Measurements from ENCODE around the gene TMEM167A. TPM values are rescaled to one million over a fixed set of nuclear protein-coding genes. Genes with fewer than 3 reads are reported as not detected.

TMEM167A gene
- total RNA-seq, 1 experiment from 2014 or later = 139 TPM

DNA sequence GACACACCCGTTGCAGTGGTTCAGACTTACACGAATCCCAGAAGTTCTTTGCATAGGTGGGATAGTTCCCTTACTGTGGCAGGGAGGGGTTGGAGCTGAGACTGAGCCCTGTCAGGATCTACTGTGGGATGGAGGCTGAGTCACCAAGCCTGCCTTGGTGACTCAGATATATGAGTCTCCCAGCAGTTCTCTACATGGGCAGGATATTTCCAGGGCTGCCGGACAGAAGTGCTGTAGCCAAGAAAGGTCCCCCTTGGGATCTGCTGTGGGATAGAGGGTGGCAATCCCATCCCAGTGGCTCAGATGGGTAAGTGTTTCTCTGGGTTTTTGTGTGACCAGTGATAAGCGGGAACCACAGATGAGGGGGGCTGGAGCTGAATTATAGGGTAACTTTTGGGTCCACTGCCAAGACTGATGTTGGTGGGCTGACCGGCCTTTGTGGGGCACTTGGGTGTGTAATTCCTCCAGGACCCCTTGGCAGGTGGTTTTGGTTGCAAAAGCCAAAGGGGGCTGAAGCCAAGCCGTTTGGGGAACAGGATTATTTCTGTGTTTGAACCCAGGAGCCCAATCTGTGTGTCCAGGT lies 18.9 kb upstream of the TMEM167A start:
- Histone ChIP-seq H2BK120ac (ENCODE audit: low read depth, low read length, poor library complexity, severe bottlenecking) (no peak overlapping the region), H3K4me2 (ENCODE audit: insufficient read depth, insufficient read length, low read length) (no peak overlapping the region), H4K8ac (replicated peaks; ENCODE audit: insufficient read length, low read depth, low read length) (no peak overlapping the region), H2BK15ac (ENCODE audit: low read depth, low read length) (no peak overlapping the region), H3K9ac (ENCODE audit: extremely low read depth, insufficient read length, low read length) (no peak overlapping the region), H3K79me1 (ENCODE audit: insufficient read depth, low read depth, low read length, poor library complexity, severe bottlenecking) (no peaks in the 10 kb centered on the region), H2BK5ac (ENCODE audit: insufficient read length, low read length) (no peak overlapping the region), H2AFZ (ENCODE audit: low read length) (no peak overlapping the region), H3K56ac (ENCODE audit: insufficient read length, low read depth, low read length) (no peak overlapping the region), H2BK20ac (ENCODE audit: low read depth, low read length, poor library complexity, severe bottlenecking) (no peak overlapping the region), H3K18ac (ENCODE audit: insufficient read length, low read depth, low read length) (no peak overlapping the region), H3K4ac (ENCODE audit: low read depth, low read length) (no peak overlapping the region), H3K14ac (ENCODE audit: insufficient read depth, low read length) (no peak overlapping the region), H4K20me1 (ENCODE audit: control insufficient read depth, insufficient read depth, insufficient read length) (no peaks in the 10 kb centered on the region), H4K5ac (ENCODE audit: insufficient read length, low read depth, low read length) (no peak overlapping the region), H3K79me2 (ENCODE audit: insufficient read depth, low read length) (no peaks in the 10 kb centered on the region), H2BK12ac (ENCODE audit: insufficient read length, low read depth, low read length) (no peak overlapping the region), H3T11ph (ENCODE audit: low read length) (no peak overlapping the region), H2AK5ac (ENCODE audit: insufficient read length, low read length) (no peak overlapping the region), H3K23me2 (ENCODE audit: insufficient read length, low read depth, low read length, poor library complexity, severe bottlenecking) (no peaks in the 10 kb centered on the region), H3K9me3 (ENCODE audit: control insufficient read depth, low read depth, low read length) (no peaks in the 10 kb centered on the region), H3K27ac (ENCODE audit: insufficient read length, low read depth, low read length) (no peak overlapping the region), H3K27me3 (ENCODE audit: insufficient read depth, low read length) (no peaks in the 10 kb centered on the region), H3K23ac (ENCODE audit: insufficient read length, low read depth, low read length) (no peak overlapping the region), H3K4me1 (ENCODE audit: insufficient read depth, low read length) (peaks cover 3% of the 10 kb centered on the region; the same call in 1 of the 2 replicates), H4K91ac (ENCODE audit: insufficient read length, low read depth, low read length) (no peak overlapping the region)
- no CpG with 5 or more reads among the region's 6 CpGs for WGBS (ENCODE audit: extremely low coverage, insufficient read length, low lambda C conversion rate)
- Mint-ChIP-seq H3K9me3 (peaks cover 22 to 31% of the 10 kb centered on the region in 2 experiments), H3K4me1 (peaks cover 11% of the 10 kb centered on the region in 2 experiments), H3K27me3 (ENCODE audit: low read depth) (no peaks in the 10 kb centered on the region), H3K4me3 (no peak overlapping the region), H3K27ac (no peak overlapping the region), H3K36me3 (ENCODE audit: insufficient read depth in 1 of 3, low read depth in 3 of 3) (peaks cover 17 to 32% (median 22%) of the 10 kb centered on the region in 3 experiments)
- TF ChIP-seq, protein P1, sequence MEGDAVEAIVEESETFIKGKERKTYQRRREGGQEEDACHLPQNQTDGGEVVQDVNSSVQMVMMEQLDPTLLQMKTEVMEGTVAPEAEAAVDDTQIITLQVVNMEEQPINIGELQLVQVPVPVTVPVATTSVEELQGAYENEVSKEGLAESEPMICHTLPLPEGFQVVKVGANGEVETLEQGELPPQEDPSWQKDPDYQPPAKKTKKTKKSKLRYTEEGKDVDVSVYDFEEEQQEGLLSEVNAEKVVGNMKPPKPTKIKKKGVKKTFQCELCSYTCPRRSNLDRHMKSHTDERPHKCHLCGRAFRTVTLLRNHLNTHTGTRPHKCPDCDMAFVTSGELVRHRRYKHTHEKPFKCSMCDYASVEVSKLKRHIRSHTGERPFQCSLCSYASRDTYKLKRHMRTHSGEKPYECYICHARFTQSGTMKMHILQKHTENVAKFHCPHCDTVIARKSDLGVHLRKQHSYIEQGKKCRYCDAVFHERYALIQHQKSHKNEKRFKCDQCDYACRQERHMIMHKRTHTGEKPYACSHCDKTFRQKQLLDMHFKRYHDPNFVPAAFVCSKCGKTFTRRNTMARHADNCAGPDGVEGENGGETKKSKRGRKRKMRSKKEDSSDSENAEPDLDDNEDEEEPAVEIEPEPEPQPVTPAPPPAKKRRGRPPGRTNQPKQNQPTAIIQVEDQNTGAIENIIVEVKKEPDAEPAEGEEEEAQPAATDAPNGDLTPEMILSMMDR (conservative IDR thresholded peaks at IDR 0.05) = no peak
- no peak for DNase-seq
